KOPT-K1 (cell line): Measurements from ENCODE around the gene SLIT3.

Source experiments
- H3K27ac ChIP-seq: fragments of 200-600 bp; sonication (generic); 2 replicates; pipeline ENCODE4 v1.5.1; 2016; ENCODE audit warnings: antibody characterized with exemption, mild to moderate bottlenecking, low read depth, low read length; ENCODE audit not compliant: poor library complexity, severe bottlenecking
- H3K36me3 ChIP-seq: fragments of 200-600 bp; sonication (generic); 2 replicates; pipeline ENCODE4 v1.5.1; 2017; ENCODE audit warnings: antibody characterized with exemption, mild to moderate bottlenecking, low read length, moderate library complexity; ENCODE audit not compliant: insufficient read depth
- H3K9me3 ChIP-seq: fragments of 200-600 bp; sonication (generic); 2 replicates; pipeline ENCODE4 v1.5.1; 2017; ENCODE audit warnings: antibody characterized with exemption, low read length, mild to moderate bottlenecking; ENCODE audit not compliant: insufficient read depth, poor library complexity, severe bottlenecking

SLIT3 gene

DNA sequence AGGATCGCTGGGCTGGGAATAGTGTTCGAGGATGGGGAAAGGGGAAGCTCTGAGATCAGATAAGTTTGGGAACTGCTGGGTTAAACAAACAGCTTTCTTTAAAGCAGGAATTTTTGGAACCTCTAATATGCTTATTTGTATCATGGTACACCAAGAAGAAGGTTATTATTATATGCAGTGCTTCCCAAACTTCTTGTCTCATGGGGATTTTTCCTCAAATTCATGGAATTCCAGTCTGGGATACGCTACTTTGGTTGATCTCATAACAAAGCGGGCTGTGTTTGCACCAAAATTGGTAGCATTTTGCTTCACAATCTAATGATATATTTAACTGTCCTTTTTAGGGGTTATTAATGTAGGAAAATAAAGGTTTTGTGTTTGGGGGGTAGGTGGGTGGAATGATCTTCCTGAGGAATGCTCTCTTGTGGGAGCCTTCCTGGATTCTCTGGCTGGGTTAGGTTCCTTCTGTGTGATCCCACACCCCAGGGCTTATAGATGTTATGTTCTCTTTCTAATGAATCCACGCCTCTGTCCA, 605.6 kb downstream of the SLIT3 start:
- no peaks in the 10 kb centered on the region for H3K9me3 ChIP-seq
- no peak overlapping the region for H3K27ac ChIP-seq
- no peaks in the 10 kb centered on the region for H3K36me3 ChIP-seq

DNA sequence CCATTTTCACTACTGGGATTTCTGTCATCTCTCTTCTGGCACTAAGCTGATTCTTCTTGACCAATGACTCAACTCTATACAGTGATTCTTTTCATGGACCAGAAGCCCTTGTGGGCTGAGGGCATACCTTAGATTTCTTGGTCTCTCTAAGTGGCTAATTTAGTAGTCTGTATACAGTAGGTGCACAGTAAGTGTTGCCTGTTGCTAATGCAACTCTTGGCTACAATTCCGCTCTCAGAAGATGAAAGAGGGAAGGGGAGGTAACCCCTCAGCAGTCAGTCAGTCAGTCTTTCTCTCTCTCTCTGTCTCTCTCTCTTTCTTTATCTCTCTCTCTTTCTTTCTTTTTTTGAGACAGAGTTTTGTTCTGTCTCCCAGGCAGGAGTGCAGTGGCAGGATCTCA, 606.6 kb downstream of the SLIT3 start:
- no peaks in the 10 kb centered on the region for H3K36me3 ChIP-seq
- H3K27ac ChIP-seq: no peak overlapping the region
- H3K9me3 ChIP-seq: no peaks in the 10 kb centered on the region

DNA sequence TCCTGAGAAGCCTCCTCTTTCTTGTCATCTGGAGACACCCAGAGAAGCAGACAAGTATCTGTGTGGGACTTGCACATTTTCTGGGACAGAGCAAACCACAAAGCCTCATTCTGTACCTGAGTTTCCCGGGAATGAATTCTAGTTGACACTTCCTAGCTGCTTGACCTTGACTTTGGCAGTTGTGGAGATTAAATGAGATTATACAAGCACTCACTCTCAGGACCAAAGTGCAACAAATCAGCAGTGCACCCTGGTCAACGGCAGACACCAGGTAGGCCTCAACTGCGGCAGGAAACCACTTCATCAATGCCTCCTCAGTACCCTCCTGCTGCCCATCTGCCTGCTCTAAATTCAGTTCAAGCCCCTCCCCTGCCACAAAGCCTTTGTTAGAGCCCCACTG, 607.1 kb downstream of the SLIT3 start:
- no peaks in the 10 kb centered on the region for H3K9me3 ChIP-seq
- H3K27ac ChIP-seq: no peak overlapping the region
- H3K36me3 ChIP-seq: no peaks in the 10 kb centered on the region

DNA sequence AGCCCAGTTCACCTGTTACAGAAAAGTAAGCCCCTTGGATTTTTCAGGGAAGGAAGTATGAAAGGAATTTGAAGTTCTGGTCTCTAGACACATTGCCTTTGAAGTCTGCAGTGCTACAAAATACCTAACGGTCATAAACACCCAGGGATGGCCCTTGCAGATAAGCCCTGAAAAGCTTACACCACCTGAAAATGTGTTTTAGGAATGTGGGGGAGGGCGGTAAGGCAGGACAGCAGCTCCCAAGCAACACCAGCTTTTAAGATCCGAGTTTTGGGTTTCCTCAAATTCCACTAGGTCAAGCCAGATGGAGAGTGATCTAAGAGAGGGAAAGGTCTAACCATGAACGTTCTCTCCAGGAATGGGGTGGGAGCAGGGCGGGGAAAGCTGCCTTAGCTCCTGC, 607.6 kb downstream of the SLIT3 start:
- Histone ChIP-seq H3K9me3 (no peaks in the 10 kb centered on the region), H3K27ac (no peak overlapping the region), H3K36me3 (no peaks in the 10 kb centered on the region)

DNA sequence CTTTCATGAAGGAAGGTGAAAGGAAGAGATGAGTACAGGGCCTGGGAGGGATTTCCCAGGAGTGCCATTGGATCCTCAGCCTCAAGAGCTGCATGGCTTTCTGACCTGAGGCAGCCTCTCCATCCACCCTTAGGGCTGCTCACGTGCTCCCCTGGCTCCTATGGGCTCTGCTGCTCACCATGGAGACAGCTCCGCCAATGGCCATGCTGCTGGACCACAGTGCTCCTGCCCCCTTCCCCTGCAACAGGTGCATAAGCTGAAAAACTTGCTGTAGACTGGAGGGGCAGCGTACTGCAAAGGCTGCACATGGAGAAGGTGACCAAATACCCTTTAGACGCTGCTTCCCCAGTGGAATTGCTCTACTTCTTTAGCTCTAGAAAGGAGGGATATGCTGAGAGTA, 609.0 kb downstream of the SLIT3 start:
- no peaks in the 10 kb centered on the region for H3K36me3 ChIP-seq
- no peaks in the 10 kb centered on the region for H3K9me3 ChIP-seq
- H3K27ac ChIP-seq: no peak overlapping the region

DNA sequence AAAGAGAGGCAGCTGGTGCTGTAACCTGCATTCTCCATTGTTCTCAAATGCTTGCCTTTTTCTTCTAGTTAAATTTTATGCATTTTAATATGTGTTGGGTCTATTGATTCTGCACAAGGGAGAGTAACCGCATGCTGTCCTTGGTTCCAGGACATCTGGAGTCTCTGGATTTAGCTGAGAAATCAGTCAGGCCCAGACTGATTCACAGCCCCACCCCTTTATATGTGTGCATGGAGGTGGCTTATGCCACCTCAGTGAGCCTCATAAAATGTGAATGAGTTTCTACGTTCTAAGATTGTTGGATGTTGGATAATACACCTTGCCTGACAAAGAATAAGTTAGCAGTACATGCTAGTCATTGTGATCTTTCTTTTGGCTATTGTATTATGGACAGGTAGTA, 611.7 kb downstream of the SLIT3 start:
- no peaks in the 10 kb centered on the region for H3K9me3 ChIP-seq
- no peaks in the 10 kb centered on the region for H3K36me3 ChIP-seq
- H3K27ac ChIP-seq: no peak overlapping the region

DNA sequence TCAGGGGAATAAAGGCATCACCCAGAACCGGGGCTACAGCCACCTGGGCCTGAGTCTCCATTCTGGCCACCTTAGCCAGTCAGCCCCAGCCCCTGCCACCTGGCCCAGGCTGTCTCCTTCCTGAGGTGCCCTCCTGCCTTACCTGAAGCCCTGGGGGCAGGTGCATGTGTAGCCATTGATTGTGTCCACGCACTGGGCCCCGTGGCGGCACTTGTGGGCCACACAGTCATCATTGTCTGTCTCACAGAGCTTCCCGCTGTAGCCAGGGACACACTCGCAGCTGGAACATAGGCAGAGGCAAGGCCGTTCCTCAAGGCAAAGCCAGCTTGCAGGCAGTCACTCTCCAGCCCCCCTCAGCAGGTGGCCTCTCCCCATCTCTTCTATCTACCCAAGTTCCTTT, 614.1 kb downstream of the SLIT3 start:
- H3K27ac ChIP-seq: no peak overlapping the region
- H3K9me3 ChIP-seq: no peaks in the 10 kb centered on the region
- H3K36me3 ChIP-seq: no peaks in the 10 kb centered on the region

DNA sequence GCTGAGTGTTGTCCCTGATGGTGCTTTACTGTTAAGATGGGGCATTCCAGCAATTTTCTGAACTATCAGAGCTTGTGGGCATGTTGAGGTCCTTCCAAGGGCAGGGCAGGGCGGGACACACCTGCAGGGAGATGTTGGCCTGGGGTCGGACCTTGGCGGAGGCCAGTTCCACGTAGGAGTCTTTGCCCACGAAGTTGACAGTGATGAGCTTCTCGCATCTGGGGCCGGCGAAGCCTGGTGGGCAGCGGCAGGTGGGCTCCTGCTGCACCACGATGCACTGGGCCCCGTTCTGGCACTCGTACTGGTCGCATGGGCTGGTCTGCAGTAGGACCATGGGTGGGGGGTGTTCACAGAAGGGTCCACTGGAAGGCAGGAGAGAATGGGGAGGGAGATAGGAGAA, 615.4 kb downstream of the SLIT3 start:
- no peaks in the 10 kb centered on the region for H3K9me3 ChIP-seq
- H3K36me3 ChIP-seq: no peaks in the 10 kb centered on the region
- H3K27ac ChIP-seq: no peak overlapping the region

DNA sequence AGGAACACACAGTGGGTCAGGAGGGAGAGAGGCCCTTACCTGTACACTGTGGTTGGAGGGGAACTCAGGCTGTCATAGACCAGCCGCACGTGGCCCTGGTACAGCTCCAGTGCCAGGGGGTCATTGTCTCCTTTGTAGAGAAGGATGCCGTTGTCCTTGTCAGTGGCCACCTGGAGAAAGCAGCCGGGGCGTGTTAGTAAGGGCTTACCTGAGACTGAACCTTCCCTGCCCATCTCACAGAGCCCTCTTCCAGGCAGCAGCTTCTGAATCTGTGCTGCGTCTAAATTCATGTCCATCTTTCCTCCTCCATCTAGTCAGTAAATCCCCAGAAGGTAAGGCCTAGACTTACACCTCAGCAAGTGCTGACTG, 617.0 kb downstream of the SLIT3 start:
- no peak overlapping the region for H3K27ac ChIP-seq
- H3K36me3 ChIP-seq: no peaks in the 10 kb centered on the region

DNA sequence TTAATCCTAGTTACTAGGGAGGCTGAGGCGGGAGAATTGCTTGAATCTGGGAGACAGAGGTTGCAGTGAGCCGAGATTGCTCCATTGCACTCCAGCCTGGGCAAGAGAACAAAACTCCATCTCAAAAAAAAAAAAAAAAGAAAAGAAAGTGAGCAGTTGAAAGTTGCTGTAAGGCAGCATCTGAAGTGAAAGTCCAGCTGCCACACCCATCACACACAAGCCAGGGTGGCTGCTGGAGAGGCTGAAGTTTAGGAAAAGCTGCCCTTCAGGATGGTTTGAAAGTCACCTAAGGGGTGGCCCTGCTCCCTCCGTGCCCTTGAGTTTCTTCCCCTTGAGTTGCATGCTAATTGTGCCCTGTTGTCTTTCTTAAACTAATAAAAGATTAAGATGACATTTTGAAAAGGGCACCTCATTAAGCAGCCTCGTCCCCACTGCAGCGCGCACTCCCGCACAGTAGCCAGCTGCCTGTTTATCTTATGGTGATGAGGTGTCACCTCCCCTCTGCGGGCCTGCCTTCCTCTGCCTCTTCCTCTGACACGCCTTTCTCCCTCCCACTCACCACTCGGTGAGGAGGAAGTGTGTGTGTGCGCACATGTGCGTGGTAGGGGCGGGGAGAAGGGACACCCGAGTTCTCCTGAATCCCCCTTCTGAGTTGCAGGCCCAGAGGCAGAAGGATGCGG, 617.6 kb downstream of the SLIT3 start:
- Histone ChIP-seq H3K27ac (no peak overlapping the region), H3K9me3 (no peaks in the 10 kb centered on the region), H3K36me3 (no peaks in the 10 kb centered on the region)

More for the DNA sequence above, 617.0 kb downstream of the SLIT3 start:
- no peaks in the 10 kb centered on the region for H3K9me3 ChIP-seq

DNA sequence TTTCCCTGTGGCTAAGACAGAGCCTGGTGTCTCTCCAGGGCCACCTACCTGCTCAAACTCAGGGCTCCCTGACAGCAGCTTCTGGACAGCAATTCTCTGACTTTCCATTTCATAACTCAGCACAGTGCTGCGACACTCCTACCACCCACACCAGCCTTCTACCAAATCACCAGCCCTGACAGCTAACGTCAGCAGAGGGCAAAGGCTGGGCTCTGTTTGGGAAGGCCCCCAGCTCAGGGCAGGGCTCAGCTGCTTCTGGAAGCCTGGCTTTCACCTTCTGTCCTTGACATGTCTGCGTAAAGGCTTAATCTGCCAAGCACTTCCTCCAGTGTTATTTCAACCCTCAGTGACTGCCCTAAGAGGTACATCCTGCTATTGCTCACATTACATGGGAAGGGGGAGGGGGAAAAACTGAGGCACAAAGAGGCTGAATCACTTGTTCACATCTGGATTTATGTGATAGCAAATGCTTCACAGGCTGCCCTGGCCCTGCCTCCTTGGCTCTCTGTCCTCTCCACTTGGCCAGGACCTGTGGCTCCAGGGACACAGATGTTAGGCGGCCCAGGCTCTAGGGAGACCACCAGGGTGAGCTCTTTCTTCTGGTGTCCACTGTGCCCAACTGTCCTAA, 619.3 kb downstream of the SLIT3 start:
- Histone ChIP-seq H3K9me3 (no peaks in the 10 kb centered on the region), H3K36me3 (no peaks in the 10 kb centered on the region), H3K27ac (no peak overlapping the region)

DNA sequence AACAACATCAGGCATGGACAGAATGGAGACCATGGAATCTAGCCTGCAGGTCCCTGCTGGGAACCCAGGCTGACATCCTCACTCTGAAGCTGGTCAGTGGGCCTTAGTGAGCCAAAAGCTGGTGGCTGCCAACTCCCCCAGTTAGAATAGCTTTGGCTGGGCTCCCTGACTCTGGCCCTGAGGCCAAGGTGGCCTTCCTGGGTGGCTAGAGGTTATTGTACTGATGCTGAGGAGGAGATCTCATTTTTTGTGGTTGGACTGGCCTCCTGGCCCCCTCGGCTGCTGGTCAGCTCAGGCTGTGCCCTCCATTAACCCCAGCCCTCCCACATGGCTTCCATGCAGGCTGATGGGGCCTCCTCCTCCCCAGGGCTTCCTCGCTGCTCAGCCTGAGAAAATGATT, 620.5 kb downstream of the SLIT3 start:
- Histone ChIP-seq H3K27ac (no peak overlapping the region), H3K9me3 (no peaks in the 10 kb centered on the region), H3K36me3 (no peaks in the 10 kb centered on the region)

DNA sequence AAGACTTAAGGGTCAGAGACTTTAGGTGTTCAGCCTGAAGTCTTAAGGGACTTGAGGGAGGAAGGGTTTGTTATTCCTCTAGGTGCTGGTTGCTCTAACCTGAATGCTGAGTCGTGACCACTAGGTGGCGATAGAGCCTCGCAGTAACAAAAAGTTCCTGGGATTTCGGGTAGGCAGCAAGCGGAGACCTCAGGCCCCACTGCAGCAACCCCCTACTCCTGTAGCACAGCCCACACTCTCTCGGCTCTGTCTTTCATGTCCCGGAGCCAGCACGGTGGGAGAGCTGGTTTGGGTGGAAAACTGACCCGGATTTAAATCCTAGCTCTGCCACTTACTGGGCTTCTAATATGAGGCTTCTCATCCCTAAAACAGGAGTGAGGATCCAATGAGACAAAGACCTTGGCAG, 621.4 kb downstream of the SLIT3 start:
- H3K27ac ChIP-seq: no peak overlapping the region
- no peaks in the 10 kb centered on the region for H3K9me3 ChIP-seq
- H3K36me3 ChIP-seq: no peaks in the 10 kb centered on the region

DNA sequence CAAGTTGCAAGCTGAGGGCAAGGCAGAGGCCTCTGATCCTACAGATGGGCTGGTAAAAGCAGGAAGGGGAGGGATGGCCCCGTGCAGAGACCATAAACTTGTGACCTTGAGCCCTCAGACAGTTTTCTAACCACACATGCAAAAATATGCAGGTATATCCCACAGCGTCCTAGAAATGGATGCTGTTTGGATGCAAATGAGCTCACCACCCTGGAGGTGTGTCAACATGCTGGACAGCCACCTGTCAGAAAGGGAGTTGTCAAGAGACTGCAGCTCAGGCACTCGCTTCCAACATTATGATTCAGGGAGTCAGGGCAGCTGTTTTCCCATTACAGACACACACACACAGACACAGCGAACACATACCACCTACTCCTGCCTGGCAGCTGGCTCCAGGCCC, 624.4 kb downstream of the SLIT3 start:
- Histone ChIP-seq H3K9me3 (no peaks in the 10 kb centered on the region), H3K27ac (no peak overlapping the region), H3K36me3 (no peaks in the 10 kb centered on the region)

DNA sequence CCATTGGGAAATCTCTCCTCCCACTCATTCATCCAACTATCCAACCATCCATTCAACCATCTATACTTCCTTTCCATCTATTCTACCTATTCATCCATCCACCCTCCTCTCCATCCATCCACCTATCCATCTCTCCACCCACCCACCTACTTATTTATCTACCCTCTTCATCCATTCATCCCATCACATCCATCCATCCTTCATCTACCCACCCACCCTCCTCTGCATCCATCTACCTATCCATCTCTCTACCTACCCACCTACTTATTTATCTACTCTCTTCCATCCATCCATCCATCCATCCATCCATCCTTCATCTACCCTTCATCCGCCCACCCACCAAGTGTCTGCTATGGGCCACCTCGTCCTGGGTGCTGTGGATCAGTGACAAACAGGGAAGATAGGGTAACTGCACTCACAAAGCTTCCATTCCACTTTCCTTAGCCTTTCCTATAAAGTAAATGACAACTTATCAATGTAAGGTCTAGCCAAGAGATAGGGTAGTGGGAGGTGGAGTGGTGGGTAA, 625.0 kb downstream of the SLIT3 start:
- H3K9me3 ChIP-seq: no peaks in the 10 kb centered on the region
- no peaks in the 10 kb centered on the region for H3K36me3 ChIP-seq
- H3K27ac ChIP-seq: no peak overlapping the region
